MG63 (cell line): ENCODE measurements around the gene CD63. TPM values are rescaled to one million over a fixed set of nuclear protein-coding genes. Genes with fewer than 3 reads are reported as not detected.

Experiments used
- DNase-seq: peaks from one replicate; pipeline ENCODE4 v3.0.0-alpha.2; 2020
- H3K27me3 ChIP-seq: fragments of 250-450 bp; sonication (Bioruptor Pico); 2 replicates; pipeline ENCODE4 v1.5.1; 2020; ENCODE audit warnings: mild to moderate bottlenecking, moderate library complexity
- H3K36me3 ChIP-seq: fragments of 250-450 bp; sonication (Bioruptor Pico); 2 replicates; pipeline ENCODE4 v1.5.1; 2020; ENCODE audit warnings: mild to moderate bottlenecking, moderate library complexity
- H3K4me3 ChIP-seq: fragments of 250-450 bp; sonication (Bioruptor Pico); 2 replicates; pipeline ENCODE4 v1.5.1; 2020; ENCODE audit warnings: mild to moderate bottlenecking, moderate library complexity
- H3K9me3 ChIP-seq: fragments of 250-450 bp; sonication (Bioruptor Pico); 2 replicates; pipeline ENCODE4 v1.5.1; 2020; ENCODE audit warnings: mild to moderate bottlenecking, moderate library complexity
- total RNA-seq: library from RNA; depleted of rRNA; stranded (reverse); fragments of >200 nt; shearing (Covaris generic); gene quantifications from 2 replicates; pipeline ENCODE4 v1.2.3, GENCODE V29; 2014; ENCODE audit warnings: low replicate concordance

The CD63 gene
- total RNA-seq, 1 experiment from 2014 or later: 1,678 TPM

DNA sequence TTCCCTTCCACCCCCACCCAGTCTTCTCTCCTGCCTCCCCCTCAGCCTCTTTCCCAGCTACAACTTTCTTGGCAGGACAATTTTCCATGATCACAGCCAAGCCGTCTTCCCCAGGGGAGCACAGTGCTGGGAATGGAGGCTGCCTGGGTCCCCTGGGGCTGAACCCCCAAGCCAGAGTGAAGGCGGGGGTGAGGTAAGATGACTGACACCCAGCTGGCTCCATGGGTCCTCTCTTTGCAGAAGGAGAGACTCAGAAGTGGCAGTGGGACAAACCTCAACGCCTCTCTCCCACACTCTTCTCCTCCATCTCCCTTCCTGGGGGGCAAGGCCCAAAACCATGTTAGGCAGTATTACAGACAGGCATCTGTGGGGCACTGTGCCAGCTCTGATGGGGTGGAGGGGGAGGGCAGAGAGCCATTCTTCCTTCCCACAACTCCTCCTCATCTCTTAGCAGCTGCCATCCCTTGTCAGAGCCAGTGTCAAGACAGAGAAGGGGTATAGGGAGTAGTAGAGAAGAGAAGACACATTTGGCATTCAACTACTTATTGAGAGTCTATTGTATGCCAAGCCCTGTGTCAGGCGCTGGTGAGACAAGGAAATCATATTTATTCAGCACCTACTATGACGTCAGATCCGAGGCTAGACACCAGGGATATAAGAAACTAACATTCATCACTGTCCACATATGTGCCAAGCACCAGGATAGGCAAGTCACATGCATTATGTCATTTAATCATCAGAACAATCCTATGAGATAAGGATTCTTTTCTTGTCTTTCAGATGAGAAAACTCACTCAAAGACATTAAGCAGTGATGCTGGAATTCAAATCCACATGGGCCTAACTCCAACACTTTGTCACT is 24.7 kb downstream of the CD63 start:
- Histone ChIP-seq H3K9me3 (no peaks in the 10 kb centered on the region), H3K4me3 (no peak overlapping the region), H3K36me3 (no peaks in the 10 kb centered on the region), H3K27me3 (no peaks in the 10 kb centered on the region)
- no peak for DNase-seq

DNA sequence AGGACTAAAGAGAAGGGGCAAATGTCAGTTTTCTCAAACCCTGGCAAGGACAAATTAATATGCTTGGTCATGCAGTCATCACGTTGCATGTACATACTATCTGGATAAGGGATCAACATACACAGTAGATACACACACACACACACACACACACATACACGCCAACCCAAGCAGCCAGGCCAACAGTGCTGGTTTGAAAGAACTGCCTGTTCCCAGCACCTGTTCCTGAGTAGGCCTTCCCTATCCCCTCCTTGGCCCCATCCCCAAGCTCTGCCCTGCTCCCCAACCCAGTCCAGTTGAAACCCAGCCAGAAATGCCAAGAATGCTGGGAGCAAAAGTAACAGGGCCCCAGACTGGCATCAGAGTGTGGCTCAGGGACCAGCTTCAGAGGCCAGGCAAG is 25.5 kb downstream of the CD63 start:
- no peaks in the 10 kb centered on the region for H3K36me3 ChIP-seq
- H3K4me3 ChIP-seq: no peak overlapping the region
- DNase-seq: no peak
- no peaks in the 10 kb centered on the region for H3K27me3 ChIP-seq
- no peaks in the 10 kb centered on the region for H3K9me3 ChIP-seq

GRCh38 chr12:55702861-55703260 is 25.9 kb downstream of the CD63 start:
- Histone ChIP-seq H3K4me3 (no peak overlapping the region), H3K36me3 (no peaks in the 10 kb centered on the region), H3K9me3 (no peaks in the 10 kb centered on the region), H3K27me3 (no peaks in the 10 kb centered on the region)
- DNase-seq: no peak

GRCh38 chr12:55700255-55701018 is 28.4 kb downstream of the CD63 start:
- no peaks in the 10 kb centered on the region for H3K9me3 ChIP-seq
- no peaks in the 10 kb centered on the region for H3K36me3 ChIP-seq
- peak; percentile 56 for DNase-seq
- no peak overlapping the region for H3K4me3 ChIP-seq
- no peaks in the 10 kb centered on the region for H3K27me3 ChIP-seq

GRCh38 chr12:55699471-55700055 is 29.2 kb downstream of the CD63 start:
- Histone ChIP-seq H3K4me3 (no peak overlapping the region), H3K36me3 (no peaks in the 10 kb centered on the region), H3K27me3 (no peaks in the 10 kb centered on the region), H3K9me3 (no peaks in the 10 kb centered on the region)
- no peak for DNase-seq

DNA sequence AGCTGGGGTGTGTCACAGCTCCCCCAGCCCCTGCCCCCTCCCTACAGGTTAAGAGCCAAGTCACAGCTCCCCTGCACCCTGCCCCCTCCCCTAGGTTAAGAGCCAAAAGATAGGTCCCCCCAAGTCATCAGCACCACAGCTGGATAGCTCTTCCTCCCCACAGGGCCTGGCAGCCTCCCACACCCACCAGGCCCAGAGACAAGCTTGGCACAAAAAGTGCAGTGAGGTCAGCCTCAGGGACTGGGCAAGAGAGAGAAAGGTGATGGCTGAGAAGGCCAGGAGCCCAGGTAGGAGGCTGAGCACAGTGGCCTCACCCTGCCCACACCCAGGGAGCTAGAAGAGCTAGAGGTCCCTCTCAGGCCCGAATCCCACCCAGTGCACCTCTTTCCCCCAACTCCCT is 29.8 kb downstream of the CD63 start:
- H3K9me3 ChIP-seq: no peaks in the 10 kb centered on the region
- no peak overlapping the region for H3K4me3 ChIP-seq
- no peaks in the 10 kb centered on the region for H3K36me3 ChIP-seq
- no peaks in the 10 kb centered on the region for H3K27me3 ChIP-seq
- no peak for DNase-seq

- no peaks in the 10 kb centered on the region for H3K9me3 ChIP-seq
- no peak overlapping the region for H3K4me3 ChIP-seq
- H3K36me3 ChIP-seq: no peaks in the 10 kb centered on the region
- no peak for DNase-seq
- H3K27me3 ChIP-seq: no peaks in the 10 kb centered on the region
Measured at GRCh38 chr12:55698241-55698955, 30.4 kb downstream of the CD63 start.

GRCh38 chr12:55697686-55698085 is 31.1 kb downstream of the CD63 start:
- no peak for DNase-seq
- no peaks in the 10 kb centered on the region for H3K9me3 ChIP-seq
- H3K27me3 ChIP-seq: no peaks in the 10 kb centered on the region
- H3K36me3 ChIP-seq: no peaks in the 10 kb centered on the region
- H3K4me3 ChIP-seq: no peak overlapping the region

DNA sequence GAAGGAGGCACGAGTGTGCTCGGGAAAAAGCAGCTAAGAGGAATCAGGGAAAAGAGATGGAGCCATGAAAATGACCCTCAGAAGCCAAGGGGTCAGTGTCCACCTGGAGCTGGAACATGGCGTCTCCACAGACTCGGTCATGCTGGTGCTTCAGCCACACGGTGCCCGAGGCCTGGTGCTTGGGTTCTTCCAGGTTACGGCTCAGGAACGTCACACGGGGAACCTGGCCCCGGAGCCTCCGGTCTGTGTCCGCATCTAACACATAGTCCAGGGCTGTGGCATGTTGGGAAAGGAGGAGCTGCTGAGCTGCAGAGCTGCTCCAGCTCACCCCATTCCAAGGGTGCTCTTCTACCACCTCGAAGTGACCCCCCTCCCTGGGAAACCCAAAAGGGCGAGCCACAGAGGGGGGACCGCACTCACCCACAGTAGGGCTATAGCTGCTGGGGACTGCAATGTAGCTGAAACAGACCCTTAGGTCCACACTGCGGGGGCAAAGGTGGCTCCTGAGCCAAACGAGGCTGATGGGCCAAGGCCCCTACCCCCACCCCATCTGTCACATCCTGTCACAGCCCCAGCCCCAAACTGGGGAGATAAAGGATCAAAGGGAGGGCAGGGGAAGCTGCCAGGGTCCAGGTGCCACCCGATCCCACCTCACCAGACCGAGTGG is 31.9 kb downstream of the CD63 start:
- DNase-seq: no peak
- Histone ChIP-seq H3K9me3 (no peaks in the 10 kb centered on the region), H3K4me3 (no peak overlapping the region), H3K27me3 (no peaks in the 10 kb centered on the region), H3K36me3 (no peaks in the 10 kb centered on the region)

DNA sequence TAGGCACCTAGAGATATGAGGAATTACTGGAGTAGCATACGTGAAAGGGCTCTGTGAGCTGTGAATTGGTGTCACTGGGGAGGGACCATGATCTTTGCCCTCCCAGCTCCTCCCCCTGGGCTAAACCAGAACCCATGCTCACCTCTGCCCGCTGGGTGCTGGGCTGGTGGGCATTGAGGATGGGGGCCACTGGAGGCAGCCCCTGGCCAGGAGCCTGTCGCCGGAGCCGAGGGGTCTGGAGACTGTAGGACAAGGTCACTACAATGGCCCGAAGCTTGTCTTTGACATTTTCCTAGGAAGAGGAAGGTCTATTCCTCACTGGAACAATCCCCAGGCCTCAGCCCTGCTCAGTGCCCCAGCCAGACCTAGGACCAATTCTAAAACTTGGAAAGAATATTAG is 32.7 kb downstream of the CD63 start:
- DNase-seq: no peak
- Histone ChIP-seq H3K36me3 (no peaks in the 10 kb centered on the region), H3K9me3 (no peaks in the 10 kb centered on the region), H3K27me3 (no peaks in the 10 kb centered on the region), H3K4me3 (no peak overlapping the region)

GRCh38 chr12:55695349-55695748 is 33.5 kb downstream of the CD63 start:
- H3K36me3 ChIP-seq: no peaks in the 10 kb centered on the region
- DNase-seq: no peak
- no peaks in the 10 kb centered on the region for H3K9me3 ChIP-seq
- H3K27me3 ChIP-seq: no peaks in the 10 kb centered on the region
- no peak overlapping the region for H3K4me3 ChIP-seq

- no peaks in the 10 kb centered on the region for H3K36me3 ChIP-seq
- no peak for DNase-seq
- H3K9me3 ChIP-seq: no peaks in the 10 kb centered on the region
- no peaks in the 10 kb centered on the region for H3K27me3 ChIP-seq
- no peak overlapping the region for H3K4me3 ChIP-seq
Measured at GRCh38 chr12:55694651-55695050, 34.2 kb downstream of the CD63 start.

DNA sequence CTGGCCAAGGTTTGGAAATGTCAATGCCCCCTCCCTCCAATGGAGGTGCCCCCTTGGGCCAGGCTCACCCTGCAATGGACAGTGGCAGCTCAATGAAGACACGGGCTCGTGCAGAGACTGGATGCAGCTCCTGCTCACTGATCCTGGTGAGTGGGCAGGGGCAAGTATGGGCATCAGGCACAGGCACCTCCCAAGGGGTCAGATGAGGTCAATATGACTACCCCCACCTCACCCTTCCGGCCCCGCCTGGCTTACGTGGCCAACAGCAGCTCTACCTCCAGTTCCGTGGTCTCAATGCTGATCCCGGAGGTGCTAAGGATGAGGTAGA is 34.7 kb downstream of the CD63 start:
- H3K27me3 ChIP-seq: no peaks in the 10 kb centered on the region
- no peaks in the 10 kb centered on the region for H3K36me3 ChIP-seq
- H3K4me3 ChIP-seq: no peak overlapping the region
- no peak for DNase-seq
- no peaks in the 10 kb centered on the region for H3K9me3 ChIP-seq

DNA sequence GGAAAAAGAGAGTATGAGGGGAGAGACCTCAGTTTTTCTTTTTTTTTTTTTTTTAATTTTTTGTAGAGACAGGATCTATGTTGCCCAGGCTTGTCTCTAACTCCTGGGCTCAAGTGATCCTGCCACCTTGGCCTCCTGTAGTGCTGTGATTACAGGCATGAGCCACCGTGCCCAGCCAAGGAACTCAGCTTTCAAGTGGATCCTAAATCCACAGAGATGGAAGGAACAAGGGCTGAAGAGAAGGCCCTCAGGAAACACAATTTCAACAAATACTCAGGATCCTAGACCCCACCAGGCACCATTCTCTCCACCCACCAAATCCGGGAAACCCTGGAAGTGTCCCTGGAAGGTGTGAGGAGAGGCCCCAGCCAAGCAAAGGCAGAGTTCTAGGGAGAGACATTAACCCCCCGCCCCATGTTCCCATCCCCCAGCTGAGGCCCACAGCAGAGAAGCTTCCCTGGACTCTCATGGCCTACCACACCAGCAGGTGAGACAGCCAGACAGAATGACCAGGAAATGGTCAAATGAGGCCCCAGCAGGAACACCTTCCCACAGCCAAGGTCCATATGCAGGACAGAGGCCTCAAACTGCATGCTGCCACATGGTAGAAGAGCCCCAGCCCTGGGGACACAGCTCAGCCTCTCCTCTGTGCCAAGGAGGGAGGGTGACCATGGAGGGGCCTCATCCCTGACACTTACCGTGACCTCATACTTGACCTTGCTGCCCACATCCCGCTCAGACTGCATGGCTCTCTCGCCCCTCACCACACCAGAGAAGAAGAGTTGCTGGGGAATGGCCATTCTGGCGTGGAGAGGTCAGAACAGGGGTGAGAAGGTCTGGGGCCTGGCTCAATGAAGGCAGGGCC is 35.3 kb downstream of the CD63 start:
- H3K4me3 ChIP-seq: no peak overlapping the region
- H3K27me3 ChIP-seq: no peaks in the 10 kb centered on the region
- no peaks in the 10 kb centered on the region for H3K9me3 ChIP-seq
- no peaks in the 10 kb centered on the region for H3K36me3 ChIP-seq
- no peak for DNase-seq

DNA sequence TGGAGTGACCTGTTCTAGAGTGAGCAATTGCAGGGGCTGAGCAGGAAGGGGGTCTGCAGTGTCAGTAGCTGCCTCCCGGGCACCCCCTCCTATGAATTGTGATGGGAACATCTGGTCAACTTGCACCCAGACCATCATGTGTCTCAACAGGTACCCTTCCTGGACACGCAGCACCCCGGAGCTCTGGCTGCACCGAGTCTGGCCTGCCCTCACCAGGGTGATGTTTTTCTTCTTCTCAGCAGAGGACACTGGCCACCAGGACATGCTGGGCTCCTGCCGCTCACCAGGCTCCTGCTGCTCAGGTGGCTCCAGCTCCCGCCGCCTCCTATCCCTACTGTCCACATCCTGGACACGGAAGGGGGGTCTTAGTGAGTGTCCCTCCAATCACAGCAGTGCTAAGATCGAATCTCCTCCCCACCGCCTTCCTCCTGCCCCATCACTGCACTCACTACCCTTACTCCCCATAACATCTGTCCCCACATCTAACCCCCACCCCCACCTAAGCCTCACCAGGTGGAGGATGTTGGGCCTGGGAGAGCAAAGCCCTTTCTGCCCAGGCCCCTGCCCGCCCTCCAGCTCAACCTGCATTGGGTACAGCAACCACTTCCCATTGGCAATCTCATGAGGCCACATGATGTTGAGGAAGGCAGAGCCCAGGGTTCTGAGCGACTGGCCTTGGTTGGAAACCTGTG is 36.0 kb downstream of the CD63 start:
- Histone ChIP-seq H3K36me3 (peaks cover 4% of the 10 kb centered on the region; the same call in 1 of the 2 replicates), H3K4me3 (no peak overlapping the region), H3K9me3 (no peaks in the 10 kb centered on the region), H3K27me3 (no peaks in the 10 kb centered on the region)
- no peak for DNase-seq
